CD4-positive, CD25-positive, alpha-beta regulatory T cell (primary cell): Measurements from ENCODE around the gene STX8. TPM values are rescaled to one million over a fixed set of nuclear protein-coding genes. Genes with fewer than 3 reads are reported as not detected.
A peak's percentile ranks its signal among the peaks of the same experiment; 100 is the strongest.

Experiments
- ATAC-seq, 2 donors: fragments of 150-1000 bp; cut with Tn5 transposase; one replicate each; pipeline ENCODE4 v1.10.0; 2021; ENCODE audit warnings: low read depth in 2 of 2, moderate number of reproducible peaks in 2 of 2, moderate library complexity in 1 of 2
- DNase-seq, 3 donors: peaks; one replicate each; pipeline versions ENCODE4 v3.0.0 to v3.0.0-alpha.2; 2012 to 2022; ENCODE audit warnings: mixed read lengths in 1 of 3
- H3K27ac ChIP-seq: one replicate; pipeline ENCODE4 v1.7.0; 2013; ENCODE audit warnings: mild to moderate bottlenecking, low read length; ENCODE audit not compliant: insufficient read depth, poor library complexity, severe bottlenecking
- H3K27me3 ChIP-seq: one replicate; pipeline ENCODE4 v1.7.0; 2013; ENCODE audit warnings: low read length; ENCODE audit not compliant: control insufficient read depth, insufficient read depth
- H3K36me3 ChIP-seq: one replicate; pipeline ENCODE4 v1.7.0; 2013; ENCODE audit warnings: mild to moderate bottlenecking, low read length, moderate library complexity; ENCODE audit not compliant: control insufficient read depth, insufficient read depth
- H3K4me1 ChIP-seq: 2 replicates; pipeline ENCODE4 v1.7.0; 2013; ENCODE audit warnings: mild to moderate bottlenecking, low read length; ENCODE audit not compliant: insufficient read depth, control insufficient read depth, poor library complexity, severe bottlenecking
- H3K4me3 ChIP-seq: one replicate; pipeline ENCODE4 v1.7.0; 2013; ENCODE audit warnings: low read depth, mild to moderate bottlenecking, low read length, moderate library complexity
- H3K9me3 ChIP-seq, 2 experiments: 1 replicate in 1 of 2; 2 replicates in 1 of 2; pipeline ENCODE4 v1.7.0; 2013; ENCODE audit warnings: low read length in 2 of 2, mild to moderate bottlenecking in 1 of 2, moderate library complexity in 1 of 2; ENCODE audit not compliant: control insufficient read depth in 2 of 2
- H3K27ac Mint-ChIP-seq, 3 donors: one replicate each; pipeline ENCODE4 v1.8.0; 2020 to 2022; ENCODE audit warnings: mild to moderate bottlenecking in 3 of 3, mixed read lengths in 3 of 3, moderate library complexity in 2 of 3
- H3K27me3 Mint-ChIP-seq: one replicate; pipeline ENCODE4 v1.8.0; 2022; ENCODE audit warnings: mild to moderate bottlenecking, mixed read lengths
- H3K36me3 Mint-ChIP-seq: one replicate; pipeline ENCODE4 v1.8.0; 2020; ENCODE audit warnings: mixed read lengths
- H3K4me1 Mint-ChIP-seq, 4 donors: one replicate each; pipeline ENCODE4 v1.8.0; 2020 to 2022; ENCODE audit warnings: mixed read lengths in 4 of 4, mild to moderate bottlenecking in 1 of 4
- H3K4me3 Mint-ChIP-seq, 4 donors: one replicate each; pipeline ENCODE4 v1.8.0; 2020 to 2022; ENCODE audit warnings: mild to moderate bottlenecking in 4 of 4, mixed read lengths in 4 of 4, moderate library complexity in 3 of 4
- H3K9me3 Mint-ChIP-seq, 7 donors: one replicate each; pipeline ENCODE4 v1.8.0; 2020 to 2022; ENCODE audit warnings: mixed read lengths in 7 of 7, mild to moderate bottlenecking in 3 of 7, moderate library complexity in 2 of 7
- polyA plus RNA-seq, 4 donors: library from polyadenylated mRNA; unstranded; fragments of 300-500 nt; fragmentation: Illumina TruSeq; gene quantifications; one replicate each; pipeline ENCODE4 v1.2.3, GENCODE V29; 2021
- total RNA-seq: library from RNA; stranded (reverse); gene quantifications from one replicate; pipeline ENCODE4 v1.2.3, GENCODE V29; 2022

STX8 gene
- total and polyA plus RNA-seq, 5 donors from 2014 or later, result 83.7 to 214 (median 170) TPM

DNA sequence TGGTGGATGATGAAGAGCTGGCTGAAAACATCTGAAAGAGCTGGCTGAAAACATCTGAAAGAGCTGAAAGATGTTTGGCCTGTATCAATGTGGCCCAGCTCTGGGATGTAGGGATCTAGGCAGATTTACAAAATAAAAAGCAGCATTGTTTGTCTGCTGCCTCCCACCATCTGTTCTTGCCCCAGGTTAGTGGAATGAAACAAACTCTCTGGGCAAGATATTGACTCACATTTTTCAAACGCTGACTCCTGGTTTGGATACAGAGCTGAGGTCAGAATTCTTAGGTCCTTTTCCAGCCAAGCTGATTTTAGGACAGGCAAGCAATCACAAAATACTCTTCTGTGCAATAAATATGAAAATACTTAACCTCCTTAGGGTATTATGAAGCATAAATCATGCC, 139.0 kb downstream of the STX8 start:
- Mint-ChIP-seq H3K27me3 (no peaks in the 10 kb centered on the region), H3K4me1 (peaks cover 10 to 21% (median 17%) of the 10 kb centered on the region in 4 donors), H3K27ac (no peak overlapping the region), H3K36me3 (peaks cover 34% of the 10 kb centered on the region), H3K4me3 (no peak overlapping the region), H3K9me3 (peaks cover 0 to 2% (median 0%) of the 10 kb centered on the region in 7 donors)
- no peaks in the 10 kb centered on the region for H3K9me3 ChIP-seq
- H3K27ac ChIP-seq, result no peak overlapping the region
- H3K36me3 ChIP-seq, result peaks cover 11% of the 10 kb centered on the region
- no peaks in the 10 kb centered on the region for H3K27me3 ChIP-seq
- no peak for ATAC-seq
- H3K4me3 ChIP-seq, result no peak overlapping the region
- H3K4me1 ChIP-seq, result no peaks in the 10 kb centered on the region
- no peak for DNase-seq

DNA sequence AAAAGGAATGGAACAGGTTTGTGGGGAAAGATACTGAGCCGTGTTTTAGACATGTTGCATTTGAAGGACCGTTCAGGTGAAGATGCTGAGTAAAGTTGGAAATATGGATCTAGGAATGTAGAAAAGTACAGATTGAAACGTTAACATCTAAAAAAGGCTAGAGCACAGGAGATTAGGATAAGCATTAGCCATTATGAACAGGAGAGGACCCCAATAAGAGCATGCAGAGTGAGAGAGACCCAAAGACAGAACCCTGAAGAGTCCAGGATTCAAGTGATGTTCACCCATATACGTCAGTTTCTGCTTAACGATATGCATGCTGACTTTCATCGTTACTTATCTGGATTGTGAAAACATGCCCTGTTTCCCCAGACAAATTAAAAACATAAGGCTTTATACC, 140.5 kb downstream of the STX8 start:
- no peak overlapping the region for H3K4me3 Mint-ChIP-seq
- H3K9me3 Mint-ChIP-seq, result peaks cover 0 to 2% (median 0%) of the 10 kb centered on the region in 7 donors
- no peak for ATAC-seq
- Histone ChIP-seq H3K9me3 (no peaks in the 10 kb centered on the region), H3K4me1 (no peaks in the 10 kb centered on the region), H3K27ac (no peak overlapping the region), H3K27me3 (no peaks in the 10 kb centered on the region), H3K36me3 (peaks cover 8% of the 10 kb centered on the region), H3K4me3 (no peak overlapping the region)
- H3K4me1 Mint-ChIP-seq, result peaks cover 10 to 21% (median 17%) of the 10 kb centered on the region in 4 donors
- H3K36me3 Mint-ChIP-seq, result peaks cover 25% of the 10 kb centered on the region
- no peak for DNase-seq
- H3K27ac Mint-ChIP-seq, result no peak overlapping the region
- no peaks in the 10 kb centered on the region for H3K27me3 Mint-ChIP-seq

DNA sequence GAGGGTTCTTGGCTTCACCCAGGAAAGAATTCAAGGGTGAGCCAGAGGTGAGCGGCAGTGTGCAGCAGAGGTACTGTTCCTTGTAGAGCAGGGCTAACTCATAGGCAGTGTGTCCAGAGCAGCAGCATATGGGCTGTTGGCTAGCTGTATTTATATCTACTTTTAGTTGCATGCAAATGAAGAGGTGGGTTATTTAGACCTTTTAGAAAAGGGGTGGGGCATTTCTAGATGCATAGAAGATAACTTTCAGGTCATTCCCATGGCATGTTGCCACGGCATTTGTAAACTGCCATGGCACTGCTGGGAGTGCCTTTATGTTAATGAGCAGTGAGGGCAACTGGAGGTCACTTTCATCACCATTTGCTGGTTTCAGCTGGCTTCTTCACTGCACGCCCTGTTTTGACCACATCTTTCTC, 141.0 kb downstream of the STX8 start:
- Mint-ChIP-seq H3K4me3 (no peak overlapping the region), H3K4me1 (peaks cover 10 to 21% (median 17%) of the 10 kb centered on the region in 4 donors), H3K36me3 (peaks cover 23% of the 10 kb centered on the region), H3K27me3 (no peaks in the 10 kb centered on the region), H3K9me3 (peaks cover 0 to 2% (median 0%) of the 10 kb centered on the region in 7 donors), H3K27ac (no peak overlapping the region)
- Histone ChIP-seq H3K4me3 (no peak overlapping the region), H3K9me3 (no peaks in the 10 kb centered on the region), H3K4me1 (no peaks in the 10 kb centered on the region), H3K36me3 (peaks cover 8% of the 10 kb centered on the region), H3K27me3 (no peaks in the 10 kb centered on the region), H3K27ac (no peak overlapping the region)
- DNase-seq (no peak), ATAC-seq (no peak)

DNA sequence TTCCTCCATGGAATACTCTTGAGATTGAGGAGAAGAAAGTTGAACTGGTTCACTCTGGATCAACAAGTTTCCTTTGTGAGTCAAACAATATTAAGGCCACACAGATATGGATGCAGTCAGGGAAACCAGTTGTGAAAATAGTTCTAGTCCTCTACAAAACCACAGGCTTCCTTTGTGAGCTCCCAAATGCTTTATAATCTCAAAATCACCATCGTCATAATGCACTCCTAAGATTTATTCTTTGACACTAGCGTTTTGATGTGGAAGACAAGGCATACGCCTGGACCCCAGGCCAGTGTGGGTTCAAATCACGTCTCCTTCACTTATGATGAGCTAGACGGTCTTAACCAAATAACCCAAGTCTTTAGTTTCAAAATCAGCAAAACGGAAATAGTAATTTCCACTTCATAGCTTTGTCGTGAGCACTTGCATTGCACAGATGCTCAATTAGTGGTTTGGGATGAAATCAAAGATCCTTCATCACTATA, 142.6 kb downstream of the STX8 start:
- Histone ChIP-seq H3K36me3 (peaks cover 8% of the 10 kb centered on the region), H3K4me3 (peak overlapping the region; percentile 27), H3K9me3 (no peaks in the 10 kb centered on the region), H3K27me3 (no peaks in the 10 kb centered on the region), H3K4me1 (no peaks in the 10 kb centered on the region), H3K27ac (no peak overlapping the region)
- Mint-ChIP-seq H3K27ac (peak overlapping the region in 1 of 3 donors; percentile 54), H3K9me3 (peaks cover 0 to 2% (median 0%) of the 10 kb centered on the region in 7 donors), H3K4me1 (peaks cover 10 to 21% (median 17%) of the 10 kb centered on the region in 4 donors), H3K4me3 (peak overlapping the region in 3 of 4 donors; percentile 14 to 68 (median 30)), H3K36me3 (peaks cover 23% of the 10 kb centered on the region), H3K27me3 (no peaks in the 10 kb centered on the region)
- peak in 1 of 3 donors; percentile 2 for DNase-seq
- no peak for ATAC-seq

DNA sequence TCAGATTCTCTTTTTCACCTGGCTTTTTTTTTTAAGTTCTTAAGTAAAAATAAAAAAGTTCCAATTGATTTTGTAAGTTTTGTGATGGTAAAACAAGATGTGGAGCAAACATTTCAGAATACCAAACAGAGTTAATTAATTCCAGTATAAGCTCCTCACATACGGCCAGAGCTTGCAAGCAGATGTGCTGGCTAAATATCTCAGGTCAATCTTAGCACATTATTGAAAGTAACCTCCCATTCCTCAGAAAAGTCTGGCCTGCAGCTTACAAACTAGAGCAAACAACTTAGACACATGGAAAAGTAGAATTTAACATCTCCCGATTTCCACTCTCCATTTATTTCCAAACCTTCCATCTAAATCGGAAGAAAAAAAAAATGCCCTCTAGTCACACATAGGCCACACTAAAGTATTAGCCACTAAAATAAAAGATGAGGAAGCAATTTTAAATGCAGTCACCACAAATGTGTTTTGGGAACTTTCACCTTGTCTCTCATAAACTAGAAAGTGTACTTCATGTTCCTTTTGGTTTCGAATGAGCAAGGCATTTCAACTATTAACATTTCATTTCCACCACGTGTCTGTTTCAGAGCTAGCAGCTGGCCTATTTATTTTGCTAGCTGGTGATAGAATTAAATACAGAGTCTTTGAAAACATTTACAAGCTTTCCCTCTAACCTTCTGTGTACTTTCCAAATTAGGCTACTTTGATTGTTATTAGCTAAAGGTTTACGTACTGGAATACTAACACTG, 143.3 kb downstream of the STX8 start:
- DNase-seq, result peak in 1 of 3 donors; percentile 3
- ATAC-seq, result no peak
- no peak overlapping the region for H3K27ac ChIP-seq
- H3K27ac Mint-ChIP-seq, result peak overlapping the region in 1 of 3 donors; percentile 54
- H3K4me1 ChIP-seq, result no peaks in the 10 kb centered on the region
- peaks cover 23% of the 10 kb centered on the region for H3K36me3 Mint-ChIP-seq
- peaks cover 11 to 21% (median 17%) of the 10 kb centered on the region in 4 donors for H3K4me1 Mint-ChIP-seq
- peak overlapping the region; percentile 27 for H3K4me3 ChIP-seq
- H3K27me3 ChIP-seq, result no peaks in the 10 kb centered on the region
- H3K9me3 ChIP-seq, result no peaks in the 10 kb centered on the region
- H3K4me3 Mint-ChIP-seq, result no peak overlapping the region
- H3K36me3 ChIP-seq, result peaks cover 8% of the 10 kb centered on the region
- H3K9me3 Mint-ChIP-seq, result peaks cover 0 to 2% (median 0%) of the 10 kb centered on the region in 7 donors
- H3K27me3 Mint-ChIP-seq, result no peaks in the 10 kb centered on the region

DNA sequence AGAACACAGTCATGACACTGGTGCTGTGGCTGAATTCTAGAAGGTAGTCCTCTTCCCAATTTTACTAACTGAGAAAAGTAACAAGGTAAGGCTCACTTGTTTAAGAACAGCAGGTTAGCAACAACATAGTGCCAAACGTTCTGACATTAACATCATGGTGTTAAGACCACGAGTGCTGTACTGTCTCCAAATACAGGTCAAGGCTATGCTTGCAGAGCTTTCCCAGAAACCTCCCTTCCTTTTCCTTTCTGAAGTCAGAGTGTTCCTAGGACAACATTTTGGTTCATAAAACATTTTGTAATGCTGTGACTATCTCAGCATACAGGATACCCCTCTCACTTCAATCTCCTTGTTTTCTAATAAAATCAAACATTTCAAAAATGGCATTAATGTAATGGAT, 144.0 kb downstream of the STX8 start:
- Mint-ChIP-seq H3K4me1 (peaks cover 15 to 21% (median 17%) of the 10 kb centered on the region in 4 donors), H3K9me3 (peaks cover 0 to 2% (median 0%) of the 10 kb centered on the region in 7 donors), H3K36me3 (peaks cover 23% of the 10 kb centered on the region), H3K4me3 (no peak overlapping the region), H3K27me3 (no peaks in the 10 kb centered on the region), H3K27ac (no peak overlapping the region)
- DNase-seq (no peak), ATAC-seq (no peak)
- Histone ChIP-seq H3K9me3 (no peaks in the 10 kb centered on the region), H3K27ac (no peak overlapping the region), H3K27me3 (no peaks in the 10 kb centered on the region), H3K4me3 (no peak overlapping the region), H3K4me1 (no peaks in the 10 kb centered on the region), H3K36me3 (peaks cover 6% of the 10 kb centered on the region)

DNA sequence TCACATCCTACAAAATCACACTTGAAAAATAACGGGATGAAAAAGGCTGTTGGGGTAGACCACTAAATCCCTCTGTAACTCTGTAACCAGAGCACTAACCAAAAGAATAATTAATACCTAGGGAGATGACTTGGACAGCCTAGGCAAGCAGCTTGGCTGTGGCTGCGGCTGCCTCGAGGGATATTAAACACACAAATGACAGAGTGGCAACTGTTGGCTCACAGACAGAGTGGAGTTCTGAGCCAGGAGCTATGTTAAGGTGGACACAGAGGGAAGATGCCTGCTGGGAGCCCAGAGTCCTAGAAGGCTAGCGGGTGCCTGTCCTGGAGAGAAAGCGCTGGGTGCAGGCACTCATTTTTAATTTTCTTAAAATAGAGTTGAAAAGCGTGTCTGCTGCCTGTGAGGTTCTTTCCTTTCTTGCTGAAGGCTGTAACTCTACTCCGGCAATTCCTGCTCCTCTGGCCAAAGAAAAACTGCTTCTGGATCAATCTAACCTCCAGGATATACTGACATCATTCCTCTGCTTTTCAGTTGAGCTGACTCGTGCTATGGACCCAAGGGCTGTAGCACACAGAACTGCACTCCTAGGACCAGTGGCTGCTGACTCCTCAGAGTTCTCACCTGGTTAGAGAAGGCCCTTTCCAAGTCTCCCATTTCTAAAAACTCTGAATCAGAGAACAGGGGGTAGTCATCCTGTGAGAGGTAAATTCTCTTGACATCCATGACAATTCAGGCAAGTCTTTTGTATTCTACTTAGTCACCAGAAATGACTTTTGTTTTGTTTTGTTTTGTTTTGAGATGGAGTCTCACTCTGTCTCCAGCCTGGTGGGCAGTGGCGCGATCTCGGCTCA, 147.9 kb downstream of the STX8 start:
- Mint-ChIP-seq H3K27ac (peak overlapping the region in 1 of 3 donors; percentile 80), H3K4me3 (no peak overlapping the region), H3K4me1 (peaks cover under 1 to 7% (median 7%) of the 10 kb centered on the region in 4 donors), H3K27me3 (no peaks in the 10 kb centered on the region), H3K9me3 (peaks cover 0 to 2% (median 0%) of the 10 kb centered on the region in 7 donors), H3K36me3 (peaks cover 10% of the 10 kb centered on the region)
- no peak for DNase-seq
- Histone ChIP-seq H3K9me3 (no peaks in the 10 kb centered on the region), H3K36me3 (no peaks in the 10 kb centered on the region), H3K4me3 (no peak overlapping the region), H3K27me3 (no peaks in the 10 kb centered on the region), H3K4me1 (no peaks in the 10 kb centered on the region), H3K27ac (no peak overlapping the region)
- no peak for ATAC-seq
